Measurements from ENCODE around the gene PNMA8A. TPM values are rescaled to one million over a fixed set of nuclear protein-coding genes. Genes with fewer than 3 reads are reported as not detected.
"Not testable (repeated sequence)": the region's sequence is repeated elsewhere in the genome, so short reads cannot be mapped to it uniquely, and the experiment has no call there.

Gene PNMA8A
- total and polyA plus RNA-seq, 2 donors from 2014 or later, result 12.5 to 16.2 TPM

GRCh38 chr19:46503848-46504453 is 32.6 kb upstream of the PNMA8A start:
- no peak for FAIRE-seq
- H3K36me3 ChIP-seq (ENCODE audit: control insufficient read depth in 2 of 3, insufficient read depth in 3 of 3, low read length in 3 of 3), result no peaks in the 10 kb centered on the region
- intact Hi-C loops (cut with DNase I), result no loop called here

DNA sequence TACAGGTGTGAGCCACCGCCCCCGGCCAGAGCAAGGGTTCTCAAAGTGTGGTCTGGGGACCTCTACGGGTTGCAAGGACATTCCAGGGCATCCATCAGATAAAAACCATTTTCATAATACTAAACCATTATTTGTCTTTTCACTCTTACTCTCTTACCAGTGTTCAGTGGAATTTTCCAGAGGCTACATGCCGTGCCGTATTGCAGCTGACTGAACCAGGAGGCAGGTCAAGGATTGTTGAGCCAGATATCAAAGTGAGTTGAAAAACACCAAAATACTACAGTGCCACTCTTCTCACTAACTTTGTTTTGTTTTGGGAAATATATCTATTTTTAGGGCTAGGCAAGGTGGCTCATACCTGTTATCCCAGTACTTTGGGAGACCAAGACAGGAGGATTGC is 31.5 kb upstream of the PNMA8A start:
- DNase-seq, result no peak
- intact Hi-C loops (cut with DNase I), result no loop called here
- H3K36me3 ChIP-seq (ENCODE audit: control insufficient read depth in 2 of 3, insufficient read depth in 3 of 3, low read length in 3 of 3), result no peaks in the 10 kb centered on the region
- no peak overlapping the region for H3K4me3 ChIP-seq (ENCODE audit: low read length in 3 of 3)
- H3K27ac ChIP-seq (ENCODE audit: low read depth in 2 of 2, low read length in 2 of 2), result no peak overlapping the region
- no peaks in the 10 kb centered on the region for H3K27me3 ChIP-seq (ENCODE audit: control insufficient read depth, insufficient read depth, low read length)
- no peak for FAIRE-seq
- TF ChIP-seq CTCF (IDR thresholded peaks at IDR 0.05; ENCODE audit: borderline replicate concordance, extremely low read depth, insufficient read depth), result no peak
- no peaks in the 10 kb centered on the region for H3K4me1 ChIP-seq (ENCODE audit: control insufficient read depth in 2 of 3, insufficient read depth in 2 of 3, low read depth in 1 of 3, low read length in 3 of 3)
- H3K9ac ChIP-seq (ENCODE audit: low read length in 3 of 3), result no peak overlapping the region
- H3K9me3 ChIP-seq (ENCODE audit: control insufficient read depth in 2 of 3, insufficient read depth in 1 of 3, low read length in 3 of 3), result peaks cover 0 to 5% (median 0%) of the 10 kb centered on the region in 3 donors

More at GRCh38 chr19:46503848-46504453, 32.6 kb upstream of the PNMA8A start:
- H3K27ac ChIP-seq (ENCODE audit: low read depth in 2 of 2, low read length in 2 of 2), result no peak overlapping the region
- no peaks in the 10 kb centered on the region for H3K4me1 ChIP-seq (ENCODE audit: control insufficient read depth in 2 of 3, insufficient read depth in 2 of 3, low read depth in 1 of 3, low read length in 3 of 3)
- no peak overlapping the region for H3K9ac ChIP-seq (ENCODE audit: low read length in 3 of 3)
- DNase-seq, result no peak
- no peak overlapping the region for H3K4me3 ChIP-seq (ENCODE audit: low read length in 3 of 3)
- peaks cover 0 to 5% (median 0%) of the 10 kb centered on the region in 3 donors for H3K9me3 ChIP-seq (ENCODE audit: control insufficient read depth in 2 of 3, insufficient read depth in 1 of 3, low read length in 3 of 3)
- TF ChIP-seq CTCF (IDR thresholded peaks at IDR 0.05; ENCODE audit: borderline replicate concordance, extremely low read depth, insufficient read depth), result no peak
- no peaks in the 10 kb centered on the region for H3K27me3 ChIP-seq (ENCODE audit: control insufficient read depth, insufficient read depth, low read length)

DNA sequence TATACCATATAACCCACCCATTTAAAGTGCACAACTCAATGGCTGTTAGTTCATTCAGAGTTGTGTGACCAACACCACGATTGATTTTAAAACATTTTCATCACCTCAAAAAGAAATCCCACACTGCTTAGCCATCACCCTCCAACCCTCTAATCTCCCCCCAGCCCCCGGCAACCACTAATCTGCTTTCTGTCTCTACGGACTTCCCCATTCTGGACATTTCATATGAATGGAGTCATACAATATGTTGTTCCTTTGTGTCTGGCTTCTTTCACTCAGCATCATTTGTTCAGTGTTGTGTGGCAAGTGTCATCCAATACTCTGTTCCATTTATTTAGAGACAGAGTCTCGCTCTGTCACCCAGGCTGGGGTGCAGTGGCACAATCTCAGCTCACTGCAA is 28.3 kb upstream of the PNMA8A start:
- H3K4me3 ChIP-seq (ENCODE audit: low read length in 3 of 3), result no peak overlapping the region
- DNase-seq, result no peak
- FAIRE-seq, result no peak
- intact Hi-C loops (cut with DNase I), result no loop called here
- no peak overlapping the region for H3K9ac ChIP-seq (ENCODE audit: low read length in 3 of 3)
- TF ChIP-seq CTCF (IDR thresholded peaks at IDR 0.05; ENCODE audit: borderline replicate concordance, extremely low read depth, insufficient read depth), result no peak
- no peak overlapping the region for H3K27ac ChIP-seq (ENCODE audit: low read depth in 2 of 2, low read length in 2 of 2)
- no peaks in the 10 kb centered on the region for H3K36me3 ChIP-seq (ENCODE audit: control insufficient read depth in 2 of 3, insufficient read depth in 3 of 3, low read length in 3 of 3)
- H3K27me3 ChIP-seq (ENCODE audit: control insufficient read depth, insufficient read depth, low read length), result no peaks in the 10 kb centered on the region
- peaks cover 0 to 5% (median 0%) of the 10 kb centered on the region in 3 donors for H3K4me1 ChIP-seq (ENCODE audit: control insufficient read depth in 2 of 3, insufficient read depth in 2 of 3, low read depth in 1 of 3, low read length in 3 of 3)
- H3K9me3 ChIP-seq (ENCODE audit: control insufficient read depth in 2 of 3, insufficient read depth in 1 of 3, low read length in 3 of 3), result peaks cover 0 to 2% (median 0%) of the 10 kb centered on the region in 3 donors

DNA sequence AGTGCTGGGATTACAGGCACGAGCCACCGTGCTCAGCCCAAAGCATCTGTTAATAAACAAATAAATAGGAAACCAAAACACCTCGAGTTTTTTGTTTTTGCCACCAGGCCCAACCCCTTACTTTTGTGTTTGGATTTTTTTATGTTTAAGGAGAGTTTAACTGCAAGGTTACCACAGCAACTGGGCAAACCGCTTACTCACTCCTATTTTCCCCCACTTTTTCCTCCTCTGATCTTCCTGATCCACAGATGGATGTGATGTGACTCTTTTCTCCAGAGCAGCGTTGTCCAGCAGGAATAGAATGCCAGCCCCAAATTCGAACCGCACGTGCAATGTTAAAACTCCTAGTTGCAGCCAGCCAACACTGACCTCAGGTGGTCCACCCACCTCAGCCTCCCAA is 26.4 kb upstream of the PNMA8A start:
- no peak overlapping the region for H3K27ac ChIP-seq (ENCODE audit: low read depth in 2 of 2, low read length in 2 of 2)
- peaks cover 0 to 5% (median 0%) of the 10 kb centered on the region in 3 donors for H3K4me1 ChIP-seq (ENCODE audit: control insufficient read depth in 2 of 3, insufficient read depth in 2 of 3, low read depth in 1 of 3, low read length in 3 of 3)
- intact Hi-C loops (cut with DNase I), result no loop called here
- H3K36me3 ChIP-seq (ENCODE audit: control insufficient read depth in 2 of 3, insufficient read depth in 3 of 3, low read length in 3 of 3), result no peaks in the 10 kb centered on the region
- H3K27me3 ChIP-seq (ENCODE audit: control insufficient read depth, insufficient read depth, low read length), result no peaks in the 10 kb centered on the region
- no peak overlapping the region for H3K9ac ChIP-seq (ENCODE audit: low read length in 3 of 3)
- no peak overlapping the region for H3K4me3 ChIP-seq (ENCODE audit: low read length in 3 of 3)
- H3K9me3 ChIP-seq (ENCODE audit: control insufficient read depth in 2 of 3, insufficient read depth in 1 of 3, low read length in 3 of 3), result no peaks in the 10 kb centered on the region
- no peak for TF ChIP-seq CTCF (IDR thresholded peaks at IDR 0.05; ENCODE audit: borderline replicate concordance, extremely low read depth, insufficient read depth)
- FAIRE-seq, result no peak
- no peak for DNase-seq

DNA sequence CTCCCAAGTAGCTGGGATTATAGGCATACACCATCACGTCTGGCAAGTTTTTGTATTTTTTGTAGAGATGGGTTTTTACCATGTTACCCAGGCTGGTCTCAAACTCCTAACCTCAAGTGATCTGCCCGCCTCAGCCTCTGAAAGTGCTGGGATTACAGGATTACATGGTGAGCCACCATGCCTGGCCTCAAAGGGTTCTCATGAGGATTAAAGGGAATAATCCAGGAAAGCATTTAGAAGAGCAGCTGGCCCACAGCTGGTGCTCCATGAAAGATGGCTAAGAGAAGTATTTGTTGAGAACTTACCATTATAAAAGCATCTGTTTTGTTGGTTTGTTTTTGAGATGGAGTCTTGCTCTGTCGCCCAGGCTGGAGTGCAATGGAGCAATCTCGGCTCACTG is 25.5 kb upstream of the PNMA8A start:
- H3K27me3 ChIP-seq (ENCODE audit: control insufficient read depth, insufficient read depth, low read length); H3K4me1 ChIP-seq (ENCODE audit: control insufficient read depth in 2 of 3, insufficient read depth in 2 of 3, low read depth in 1 of 3, low read length in 3 of 3); H3K4me3 ChIP-seq (ENCODE audit: low read length in 3 of 3); H3K9me3 ChIP-seq (ENCODE audit: control insufficient read depth in 2 of 3, insufficient read depth in 1 of 3, low read length in 3 of 3); H3K9ac ChIP-seq (ENCODE audit: low read length in 3 of 3); H3K27ac ChIP-seq (ENCODE audit: low read depth in 2 of 2, low read length in 2 of 2); DNase-seq; intact Hi-C loops (cut with DNase I); H3K36me3 ChIP-seq (ENCODE audit: control insufficient read depth in 2 of 3, insufficient read depth in 3 of 3, low read length in 3 of 3); FAIRE-seq: not testable (repeated sequence)
